DMS 273 (cell line): ENCODE results near the gene PDCD1LG2.
"Not testable (repeated sequence)": the region's sequence is repeated elsewhere in the genome, so short reads cannot be mapped to it uniquely, and the experiment has no call there.

Source experiments
- DNase-seq: peaks from one replicate; lab custom pipeline; 2025; ENCODE audit not compliant: unreplicated experiment; lab: John Stamatoyannopoulos, UW

Gene PDCD1LG2

GRCh38 chr9:5493679-5494511 lies 16.4 kb upstream of the PDCD1LG2 start:
- DNase-seq, result no peak

DNA sequence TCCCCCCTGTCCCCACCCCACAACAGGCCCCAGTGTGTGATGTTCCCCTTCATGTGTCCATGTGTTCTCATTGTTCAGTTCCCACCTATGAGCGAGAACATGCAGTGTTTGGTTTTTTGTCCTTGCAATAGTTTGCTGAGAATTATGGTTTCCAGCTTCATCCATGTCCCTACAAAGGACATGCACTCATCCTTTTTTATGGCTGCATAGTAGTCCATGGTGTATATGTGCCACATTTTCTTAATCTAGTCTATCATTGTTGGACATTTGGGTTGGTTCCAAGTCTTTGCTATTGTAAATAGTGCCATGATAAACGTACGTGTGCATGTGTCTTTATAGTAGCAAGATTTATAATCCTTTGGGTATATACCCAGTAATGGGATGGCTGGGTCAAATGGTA lies 15.6 kb upstream of the PDCD1LG2 start:
- DNase-seq, result not testable (repeated sequence)

GRCh38 chr9:5499157-5499556 lies 11.2 kb upstream of the PDCD1LG2 start:
- DNase-seq, result no peak

DNA sequence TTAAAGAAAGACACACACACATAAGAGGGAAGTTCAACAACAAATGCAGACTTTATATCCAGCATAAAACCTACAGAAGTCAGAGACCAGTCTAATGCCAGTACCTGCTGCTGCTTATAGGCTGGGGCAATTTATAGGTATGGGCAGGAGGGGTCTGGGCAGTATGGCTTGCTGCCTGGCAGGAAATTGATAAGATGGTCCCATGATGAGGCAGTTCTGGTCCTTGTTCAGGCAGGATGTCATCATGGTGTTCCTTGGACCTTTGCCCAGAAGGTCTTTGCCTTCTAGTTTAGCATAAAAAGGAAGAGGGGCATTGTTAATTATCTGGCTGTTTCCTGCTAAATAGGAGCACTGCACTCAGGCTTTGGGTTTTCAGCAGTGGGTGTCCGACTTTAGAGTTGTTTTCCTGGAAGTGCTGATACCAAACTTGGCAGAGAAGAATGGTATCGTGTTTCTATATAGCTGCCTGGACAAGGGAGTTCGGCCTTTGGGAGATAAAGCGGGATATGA lies 10.4 kb upstream of the PDCD1LG2 start:
- peak; percentile 29 for DNase-seq

DNA sequence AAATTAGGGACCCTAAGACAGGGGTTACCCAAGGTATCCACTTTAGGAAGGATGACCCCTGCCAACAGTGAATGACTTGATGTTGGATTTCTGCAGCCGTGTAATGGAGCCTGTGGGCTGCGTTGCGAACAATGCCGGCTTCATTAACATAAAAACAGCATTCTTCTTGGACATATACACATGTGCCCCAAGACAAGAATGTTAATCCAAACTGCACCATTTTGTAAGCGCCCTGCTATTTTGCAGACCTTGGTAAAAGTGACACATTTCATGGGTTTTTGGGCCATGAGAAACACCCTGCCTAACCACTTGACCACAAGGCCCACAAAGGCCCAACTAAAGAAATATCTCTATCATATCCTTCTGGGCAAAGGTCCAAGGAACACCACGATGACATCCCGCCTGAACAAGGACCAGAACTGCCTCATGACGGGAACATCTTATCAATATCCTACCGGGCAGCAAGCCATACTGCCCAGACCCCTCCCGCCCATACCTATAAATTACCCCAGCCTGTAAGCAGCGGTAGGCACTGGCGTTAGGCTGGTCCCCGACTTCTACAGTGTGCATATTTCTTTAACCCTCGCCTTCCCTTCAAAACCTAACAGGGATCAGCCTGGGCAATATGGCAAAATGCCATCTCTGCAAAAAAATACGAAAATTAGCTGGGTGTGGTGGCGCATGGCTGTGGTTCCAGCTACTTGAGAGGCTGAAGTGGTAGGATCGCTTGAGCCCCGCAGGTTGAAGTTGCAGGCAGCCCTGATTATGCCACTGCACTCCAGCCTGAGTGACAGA lies 9.7 kb upstream of the PDCD1LG2 start:
- DNase-seq, result no peak

- DNase-seq, result no peak
Measured at GRCh38 chr9:5502553-5502952, 7.8 kb upstream of the PDCD1LG2 start.

GRCh38 chr9:5509573-5509972 lies 758 bp upstream of the PDCD1LG2 start:
- DNase-seq, result no peak

DNA sequence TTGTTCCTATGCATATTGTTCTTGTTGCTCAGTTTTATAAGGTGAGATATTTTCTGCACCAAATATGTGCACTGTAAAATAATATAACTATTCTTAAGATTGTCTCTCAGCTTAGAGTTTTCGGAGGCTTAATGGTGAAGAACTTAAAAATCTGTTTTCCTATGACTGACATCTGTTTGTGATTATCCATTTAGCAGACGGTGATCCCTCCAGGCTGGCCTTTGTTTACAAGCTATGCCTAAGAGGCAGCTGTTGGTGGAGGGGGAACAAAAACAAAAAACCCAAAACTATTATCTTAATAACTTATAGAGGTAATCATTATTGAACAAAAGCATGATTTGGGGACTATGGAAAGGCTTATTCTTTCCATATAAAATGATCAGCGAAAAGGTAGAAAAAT lies 658 bp downstream of the PDCD1LG2 start:
- peak; percentile 43 for DNase-seq

GRCh38 chr9:5511476-5511875 lies 1.1 kb downstream of the PDCD1LG2 start:
- no peak for DNase-seq

DNA sequence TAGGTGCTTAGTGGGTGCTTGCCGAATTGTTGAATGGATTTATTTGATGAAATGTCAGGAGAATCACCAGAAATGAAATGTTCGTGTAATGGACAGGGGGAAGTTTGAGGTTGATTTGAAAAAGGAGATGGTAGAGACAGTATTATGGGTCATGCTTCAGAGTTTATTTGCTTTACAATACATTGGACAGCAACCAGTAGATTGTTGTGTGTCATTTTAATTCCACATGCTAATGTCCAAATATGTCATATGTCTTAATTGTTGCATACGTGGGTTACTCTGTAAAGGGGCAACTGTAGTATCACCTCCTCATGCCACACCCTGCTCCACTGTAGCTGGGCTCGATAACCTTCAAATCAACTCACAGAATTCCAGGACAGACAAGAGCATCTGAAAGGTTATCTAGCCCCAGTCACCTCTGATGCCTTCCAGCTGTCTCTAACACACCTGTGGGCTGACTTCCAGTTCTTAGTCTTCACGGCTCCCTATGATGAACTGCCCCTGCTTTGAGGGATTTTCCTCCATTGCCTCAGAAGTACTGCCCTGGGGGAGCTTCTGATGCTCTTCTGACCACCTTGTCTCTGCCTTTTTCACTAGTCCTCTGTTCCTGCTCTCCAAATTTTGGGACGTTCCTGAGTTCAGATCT lies 1.7 kb downstream of the PDCD1LG2 start:
- no peak for DNase-seq

GRCh38 chr9:5512658-5513452 lies 2.5 kb downstream of the PDCD1LG2 start:
- no peak for DNase-seq

DNA sequence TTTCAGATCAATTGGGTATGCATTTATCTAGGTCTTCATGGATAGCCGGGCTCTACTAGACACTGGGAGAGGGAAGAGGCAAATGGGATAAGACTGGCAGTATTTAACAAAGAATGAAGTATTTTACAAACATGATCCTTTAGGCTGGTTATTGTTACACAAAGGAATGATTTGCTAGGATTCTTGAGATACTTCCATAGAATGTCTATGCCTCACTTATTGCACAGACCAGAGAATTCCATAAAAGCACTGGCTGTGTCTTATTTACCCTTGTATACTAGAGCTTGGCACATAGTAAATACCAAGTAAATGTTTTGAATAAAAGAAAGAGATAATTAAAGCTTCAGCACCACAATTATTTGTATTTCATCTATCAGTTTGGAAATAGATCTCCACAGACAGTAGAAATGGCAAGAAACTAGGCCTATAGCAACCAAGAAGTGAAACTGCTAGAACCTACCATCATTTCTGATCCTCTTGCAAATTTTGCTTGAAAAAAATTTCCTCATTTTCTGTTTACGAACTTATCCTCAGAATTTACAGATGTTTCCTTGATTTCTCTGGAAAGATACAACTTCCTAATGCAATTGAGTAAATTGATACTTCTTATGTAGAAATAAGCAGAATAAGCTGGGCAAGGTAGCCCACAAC lies 3.8 kb downstream of the PDCD1LG2 start:
- DNase-seq, result no peak

DNA sequence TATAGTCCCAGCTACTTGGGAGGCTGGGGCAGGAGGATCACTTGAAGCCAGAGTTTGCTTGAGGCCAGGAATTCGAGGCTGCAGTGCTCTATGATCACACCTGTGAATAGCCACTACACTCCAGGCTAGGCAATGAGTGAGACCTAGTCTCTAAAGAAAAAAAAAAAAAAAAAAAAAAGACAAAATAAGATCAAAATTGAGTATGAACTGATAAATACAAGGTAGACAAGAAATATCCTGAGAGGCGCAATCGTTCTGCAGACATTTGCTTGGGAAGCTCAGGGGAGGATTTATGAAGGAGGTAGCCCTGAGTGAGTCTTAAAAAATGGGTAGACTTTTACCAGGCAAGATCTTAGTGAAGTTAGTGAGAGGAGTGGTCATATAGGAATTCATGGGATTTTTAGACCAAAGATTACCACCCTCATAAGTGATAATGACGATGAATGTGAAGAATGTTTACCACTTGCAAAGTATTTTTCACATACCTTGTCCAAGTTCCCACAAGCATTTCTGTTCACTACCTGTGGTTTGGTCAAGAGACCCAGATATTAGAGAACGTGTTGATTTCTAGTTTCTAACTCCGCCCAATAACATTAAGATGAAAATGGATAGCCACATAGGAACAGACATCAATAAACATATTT lies 4.4 kb downstream of the PDCD1LG2 start:
- no peak for DNase-seq

DNA sequence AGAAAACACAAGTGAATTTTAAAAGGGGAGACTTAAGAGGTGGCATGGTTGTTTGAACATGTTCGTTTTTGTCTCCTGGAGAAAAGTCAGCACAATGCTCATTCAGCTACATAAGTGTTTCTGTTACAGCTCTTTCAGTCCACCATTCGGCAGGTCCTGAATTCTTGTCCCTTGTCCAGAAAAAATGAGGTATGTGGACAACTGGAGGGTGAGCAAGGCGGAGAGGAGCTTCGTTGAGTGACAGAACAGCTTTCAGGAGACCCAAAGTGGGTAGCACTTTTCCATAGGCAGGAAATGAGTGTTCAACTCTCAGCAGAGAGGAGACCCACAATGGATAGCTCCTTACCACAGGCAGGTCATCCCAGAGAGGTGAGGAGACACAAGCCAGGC lies 4.9 kb downstream of the PDCD1LG2 start:
- no peak for DNase-seq

- no peak for DNase-seq
Measured at GRCh38 chr9:5516453-5517220, 6.3 kb downstream of the PDCD1LG2 start.

- DNase-seq, result no peak
Measured at GRCh38 chr9:5518171-5518936, 8.0 kb downstream of the PDCD1LG2 start.

DNA sequence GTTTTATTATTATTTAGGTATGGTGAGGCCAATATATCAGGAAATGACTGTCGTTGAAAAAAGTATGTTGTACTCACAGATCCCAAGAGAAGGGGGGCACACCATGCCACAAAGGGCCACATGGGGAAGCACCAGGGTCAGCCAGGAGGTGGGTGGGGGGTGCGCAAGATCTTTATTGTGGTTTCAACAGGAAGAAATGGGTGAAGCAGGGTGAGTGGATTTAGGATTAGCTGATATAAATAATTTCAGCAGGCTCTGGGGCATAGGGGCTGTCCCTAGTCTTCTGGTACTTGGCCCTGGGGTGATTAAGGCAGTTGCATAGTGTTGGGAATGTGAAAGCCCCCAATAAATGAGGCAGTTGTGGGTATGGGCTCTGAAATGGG lies 8.6 kb downstream of the PDCD1LG2 start:
- no peak for DNase-seq

DNA sequence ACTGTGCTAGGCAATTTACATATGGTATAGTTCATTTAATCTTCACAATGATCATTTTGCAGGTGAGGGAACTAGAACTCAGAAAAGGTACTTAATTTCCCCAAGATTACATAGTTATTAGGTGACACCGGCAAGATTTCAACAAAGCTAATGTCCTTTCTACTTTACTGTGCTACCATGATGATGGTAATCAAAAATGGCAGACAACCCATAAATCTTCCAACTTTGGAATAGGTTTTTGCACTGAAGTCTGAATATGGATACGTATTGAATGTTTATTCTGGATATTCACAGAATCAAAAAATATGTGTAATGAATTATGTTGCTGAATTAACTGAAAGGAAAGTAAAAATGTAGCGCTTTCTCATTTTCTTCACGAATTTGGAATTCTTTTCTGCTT lies 13.8 kb downstream of the PDCD1LG2 start:
- no peak for DNase-seq
